GM06990 (cell line): ENCODE measurements around the gene MTCL3.
A peak's percentile ranks its signal among the peaks of the same experiment; 100 is the strongest.

Source experiments
- DNase-seq: peaks from one replicate; pipeline ENCODE4 v3.0.0-alpha.2; 2011; ENCODE audit not compliant: insufficient read length; ENCODE audit errors: extremely low read depth
- H3K27me3 ChIP-seq: replicated peaks from 2 replicates; pipeline ENCODE4 v1.6.0; 2011; ENCODE audit warnings: low read length; ENCODE audit not compliant: control insufficient read depth, insufficient read depth
- H3K36me3 ChIP-seq: 2 replicates; pipeline ENCODE4 v1.5.1; 2011; ENCODE audit warnings: low read length; ENCODE audit not compliant: control insufficient read depth, insufficient read depth
- H3K4me3 ChIP-seq: replicated peaks from 2 replicates; pipeline ENCODE4 v1.5.1; 2011; ENCODE audit warnings: low read depth, mild to moderate bottlenecking, control low read depth, low read length
- TF ChIP-seq, protein P1 (sequence below): IDR thresholded peaks from 2 replicates; pipeline ENCODE4 v1.5.1; 2011; ENCODE audit warnings: low read length, control low read depth, mild to moderate bottlenecking, inconsistent platforms; ENCODE audit not compliant: insufficient read depth, poor library complexity, severe bottlenecking

The MTCL3 gene

DNA sequence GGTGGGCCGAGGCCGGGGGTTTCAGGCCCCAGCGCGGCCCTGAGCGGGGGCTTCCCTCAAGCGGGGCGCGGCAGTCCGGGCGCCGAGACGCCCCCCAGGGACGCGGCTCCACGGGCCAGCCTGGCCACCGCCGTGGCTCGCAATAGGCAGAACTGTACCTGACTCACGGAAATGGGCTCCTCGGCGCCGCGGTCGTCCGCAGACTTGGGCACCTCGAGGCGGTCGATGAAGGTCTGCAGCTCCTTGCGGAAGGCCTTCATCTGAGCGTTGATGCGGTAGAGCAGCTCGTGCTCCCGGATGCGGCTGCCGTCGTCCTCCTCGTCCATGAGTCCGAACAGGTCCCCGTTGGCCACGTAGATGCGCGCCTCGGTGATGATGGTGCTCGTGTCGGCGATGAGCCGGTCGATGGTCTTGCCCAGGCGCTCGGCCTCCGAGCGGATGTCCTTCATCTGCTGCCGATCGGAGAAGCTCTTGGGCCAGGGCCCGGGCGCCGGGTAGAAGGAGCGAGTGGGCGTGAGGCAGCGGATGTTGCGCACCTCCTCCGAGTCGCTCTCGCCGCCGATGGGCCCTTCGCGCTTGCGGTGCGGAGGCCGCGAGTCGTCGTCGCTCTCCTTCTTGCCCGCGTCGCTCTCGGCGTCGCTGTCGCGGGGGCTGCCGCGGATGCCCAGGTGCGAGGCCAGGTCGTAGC is 43.9 kb downstream of the MTCL3 start:
- TF ChIP-seq, protein P1, sequence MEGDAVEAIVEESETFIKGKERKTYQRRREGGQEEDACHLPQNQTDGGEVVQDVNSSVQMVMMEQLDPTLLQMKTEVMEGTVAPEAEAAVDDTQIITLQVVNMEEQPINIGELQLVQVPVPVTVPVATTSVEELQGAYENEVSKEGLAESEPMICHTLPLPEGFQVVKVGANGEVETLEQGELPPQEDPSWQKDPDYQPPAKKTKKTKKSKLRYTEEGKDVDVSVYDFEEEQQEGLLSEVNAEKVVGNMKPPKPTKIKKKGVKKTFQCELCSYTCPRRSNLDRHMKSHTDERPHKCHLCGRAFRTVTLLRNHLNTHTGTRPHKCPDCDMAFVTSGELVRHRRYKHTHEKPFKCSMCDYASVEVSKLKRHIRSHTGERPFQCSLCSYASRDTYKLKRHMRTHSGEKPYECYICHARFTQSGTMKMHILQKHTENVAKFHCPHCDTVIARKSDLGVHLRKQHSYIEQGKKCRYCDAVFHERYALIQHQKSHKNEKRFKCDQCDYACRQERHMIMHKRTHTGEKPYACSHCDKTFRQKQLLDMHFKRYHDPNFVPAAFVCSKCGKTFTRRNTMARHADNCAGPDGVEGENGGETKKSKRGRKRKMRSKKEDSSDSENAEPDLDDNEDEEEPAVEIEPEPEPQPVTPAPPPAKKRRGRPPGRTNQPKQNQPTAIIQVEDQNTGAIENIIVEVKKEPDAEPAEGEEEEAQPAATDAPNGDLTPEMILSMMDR = no peak
- peak; percentile 9 for DNase-seq
- no peaks in the 10 kb centered on the region for H3K36me3 ChIP-seq
- H3K27me3 ChIP-seq = no peaks in the 10 kb centered on the region
- H3K4me3 ChIP-seq = no peak overlapping the region

DNA sequence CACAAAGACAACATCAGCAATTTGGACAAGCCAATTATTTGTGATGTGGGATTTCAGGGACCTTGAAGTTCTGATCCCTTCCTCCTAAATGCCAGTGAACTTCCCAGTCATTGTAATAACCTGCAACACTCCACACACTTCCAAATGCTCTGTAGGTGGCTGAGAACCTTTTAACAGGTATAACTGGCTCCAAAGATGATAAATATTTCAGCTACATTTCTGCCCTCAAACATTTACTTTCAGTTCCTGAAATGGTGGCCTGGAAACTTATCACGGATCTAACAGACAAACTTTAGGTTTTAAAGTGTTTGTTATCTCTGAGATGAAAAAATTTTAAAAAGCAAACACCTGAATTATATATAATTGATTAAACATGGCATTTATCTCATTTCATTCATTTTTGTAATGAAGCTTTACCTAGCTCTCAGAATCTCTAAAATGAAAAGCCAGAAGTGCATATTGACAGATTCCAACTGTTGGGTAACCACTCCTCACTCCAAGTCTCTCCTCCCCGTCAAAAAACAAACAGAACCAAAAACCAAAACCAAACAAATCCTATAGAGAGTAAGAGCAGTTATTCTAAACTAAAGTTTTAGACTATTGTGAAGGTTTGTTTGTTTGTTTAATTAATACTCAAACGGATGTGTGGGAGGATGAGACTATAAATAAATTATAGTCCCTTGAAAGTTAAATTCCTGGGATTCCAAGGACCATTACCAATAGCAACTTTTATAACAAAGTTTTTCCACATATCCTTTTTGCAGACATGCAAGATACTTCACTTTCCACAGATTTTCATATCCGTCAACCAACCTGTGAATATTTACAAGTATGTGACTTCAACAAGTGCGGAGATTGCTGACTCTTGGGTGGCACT is 47.5 kb downstream of the MTCL3 start:
- no peak overlapping the region for H3K4me3 ChIP-seq
- DNase-seq = no peak

DNA sequence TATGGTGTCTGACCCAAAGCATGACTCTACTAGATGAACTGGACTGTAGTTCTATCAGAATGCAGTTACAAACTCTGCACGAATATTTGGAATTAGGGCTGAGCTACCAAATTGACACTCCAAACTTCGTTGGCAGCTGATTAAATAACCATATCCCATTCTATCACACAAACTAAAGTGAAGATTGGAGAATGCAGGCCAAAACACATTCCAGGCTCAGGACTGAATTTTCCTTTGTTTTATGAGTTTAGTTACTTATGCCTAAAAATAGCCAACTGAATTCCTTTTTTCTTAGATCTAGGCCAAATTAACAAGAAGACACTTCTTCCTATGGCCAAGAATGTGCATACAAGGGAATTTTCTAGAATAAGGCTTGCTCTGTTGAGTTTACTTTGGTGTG is 50.2 kb downstream of the MTCL3 start:
- Histone ChIP-seq H3K36me3 (no peaks in the 10 kb centered on the region), H3K27me3 (no peaks in the 10 kb centered on the region), H3K4me3 (no peak overlapping the region)
- TF ChIP-seq, protein P1 = no peak
- no peak for DNase-seq

More for the DNA sequence above, 47.5 kb downstream of the MTCL3 start:
- TF ChIP-seq, protein P1 = no peak
- Histone ChIP-seq H3K27me3 (no peaks in the 10 kb centered on the region), H3K36me3 (no peaks in the 10 kb centered on the region)

- no peak for DNase-seq
- TF ChIP-seq, protein P1 = no peak
- H3K4me3 ChIP-seq = no peak overlapping the region
- no peaks in the 10 kb centered on the region for H3K27me3 ChIP-seq
- H3K36me3 ChIP-seq = no peaks in the 10 kb centered on the region
Observed at GRCh38 chr6:127466416-127466815, 52.7 kb downstream of the MTCL3 start.

DNA sequence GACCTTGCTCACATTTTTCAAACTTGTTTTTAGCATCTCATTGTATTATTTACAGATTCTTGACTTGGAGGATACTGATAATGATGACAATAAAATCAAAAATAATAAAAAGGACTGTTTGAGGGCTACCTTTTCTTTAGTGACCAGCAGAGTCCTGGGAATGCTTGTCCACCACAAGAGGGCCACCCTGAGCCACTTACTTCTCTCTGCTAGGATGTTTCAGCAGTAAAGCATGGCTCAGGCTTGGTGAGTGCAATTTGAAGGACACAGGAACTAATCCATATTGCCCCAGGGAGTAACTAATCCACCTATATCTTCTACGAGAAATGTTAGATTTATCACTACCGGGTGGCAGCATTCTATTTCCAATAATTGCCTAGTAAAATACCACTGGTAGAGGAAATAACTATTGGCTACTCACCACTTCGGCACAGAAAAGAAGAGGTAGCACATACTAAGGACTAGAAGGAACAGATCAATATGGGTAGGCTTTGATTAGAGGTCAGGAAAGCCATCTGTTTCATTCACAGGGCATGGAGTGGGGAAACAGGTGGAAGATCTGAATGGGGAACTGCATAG is 54.2 kb downstream of the MTCL3 start:
- TF ChIP-seq, protein P1 = peak; percentile 83
- no peak for DNase-seq
- no peak overlapping the region for H3K4me3 ChIP-seq
- no peaks in the 10 kb centered on the region for H3K36me3 ChIP-seq
- H3K27me3 ChIP-seq = no peaks in the 10 kb centered on the region
